GM12878 (cell line): ENCODE results near the gene SCGB2B2. TPM values are rescaled to one million over a fixed set of nuclear protein-coding genes. Genes with fewer than 3 reads are reported as not detected.

Experiments
- ATAC-seq: fragments of 200-7000 bp; cut with Tn5 transposase; 3 replicates; pipeline ENCODE4 v1.9.1; 2020; ENCODE audit warnings: mild to moderate bottlenecking, moderate library complexity
- BruUV-seq: library from RNA; stranded (reverse); fragments of 400-500 nt; replicated peaks from 2 replicates; lab custom pipeline; 2021; lab: Mats Ljungman, UMichigan
- CTCF ChIA-PET: fragments of 300-600 bp; sonication (Branson Sonifier 250); formaldehyde crosslinking; extraction: SDS; loops from one replicate; lab custom pipeline; 2021; ENCODE audit warnings: inconsistent platforms; lab: Yijun Ruan, JAX
- POLR2A ChIA-PET: fragments of 350-600 bp; formaldehyde crosslinking; extraction: SDS; loops from one replicate; lab custom pipeline; 2021; ENCODE audit warnings: inconsistent platforms; lab: Charles Lee
- RAD21 ChIA-PET: fragments of 300-600 bp; sonication (Branson Sonifier 250); formaldehyde crosslinking; loops from one replicate; lab custom pipeline; 2023; ENCODE audit warnings: antibody characterized with exemption; ENCODE audit not compliant: unreplicated experiment; lab: Charles Lee
- SMC1A ChIA-PET: fragments of 300-600 bp; sonication (Branson Sonifier 250); formaldehyde crosslinking; loops from one replicate; lab custom pipeline; 2023; ENCODE audit not compliant: unreplicated experiment, uncharacterized antibody; lab: Charles Lee
- DNase-seq: peaks from one replicate; pipeline ENCODE4 v3.0.0-alpha.2; 2011; ENCODE audit warnings: low read depth, low spot score
- FAIRE-seq: peaks from 3 replicates; lab custom pipeline; 2011; peaks lifted over from hg19 to GRCh38; lab: Jason Lieb, UNC
- H2AFZ ChIP-seq: 2 replicates; pipeline ENCODE4 v1.6.0; 2011; ENCODE audit warnings: low read depth, low read length, control low read depth; ENCODE audit not compliant: control insufficient read depth
- H3K27ac ChIP-seq: 2 replicates; pipeline ENCODE4 v1.5.1; 2011; ENCODE audit warnings: control low read depth; ENCODE audit not compliant: control insufficient read depth, insufficient read depth
- H3K27me3 ChIP-seq, 2 experiments: replicated peaks in 1 of 2; 2 replicates each; pipeline versions ENCODE4 v1.6.0 to v1.6.1; 2011; ENCODE audit warnings: low read length in 1 of 2; ENCODE audit not compliant: control insufficient read depth in 2 of 2, insufficient read depth in 2 of 2
- H3K36me3 ChIP-seq, 2 experiments: 2 replicates each; pipeline ENCODE4 v1.5.1; 2011; ENCODE audit warnings: low read length in 1 of 2; ENCODE audit not compliant: control insufficient read depth in 2 of 2, insufficient read depth in 2 of 2
- H3K4me1 ChIP-seq: 2 replicates; pipeline ENCODE4 v1.6.1; 2011; ENCODE audit warnings: mild to moderate bottlenecking, low read length, moderate library complexity, mixed read lengths; ENCODE audit not compliant: control insufficient read depth, insufficient read depth
- H3K4me2 ChIP-seq: 2 replicates; pipeline ENCODE4 v1.6.0; 2011; ENCODE audit warnings: control low read depth; ENCODE audit not compliant: control insufficient read depth, insufficient read depth
- H3K4me3 ChIP-seq: fragments of 200-600 bp; sonication (generic); 2 replicates; pipeline ENCODE4 v1.5.1; 2016
- H3K79me2 ChIP-seq: 2 replicates; pipeline ENCODE4 v1.6.0; 2011; ENCODE audit warnings: low read length; ENCODE audit not compliant: control insufficient read depth, insufficient read depth
- H3K9ac ChIP-seq: 2 replicates; pipeline ENCODE4 v1.8.0; 2011; ENCODE audit warnings: low read length, control low read depth, mixed read lengths; ENCODE audit not compliant: control insufficient read depth, insufficient read depth
- H3K9me3 ChIP-seq: replicated peaks from 3 replicates; pipeline ENCODE4 v1.5.1; 2011; ENCODE audit warnings: mild to moderate bottlenecking, low read length; ENCODE audit not compliant: control insufficient read depth, insufficient read depth
- H4K20me1 ChIP-seq: 2 replicates; pipeline ENCODE4 v1.6.0; 2011; ENCODE audit not compliant: control insufficient read depth, insufficient read depth
- ASH2L ChIP-seq: fragments of 300-600, 200-600 bp; sonication (generic); IDR thresholded peaks from 2 replicates; pipeline ENCODE4 v1.6.1; 2017; ENCODE audit warnings: low read depth, mild to moderate bottlenecking, borderline replicate concordance
- BMI1 ChIP-seq: fragments of 450-650 bp; IDR thresholded peaks from 2 replicates; pipeline ENCODE4 v1.6.1; 2016; ENCODE audit warnings: mild to moderate bottlenecking, moderate library complexity, borderline replicate concordance
- CHD1 ChIP-seq: IDR thresholded peaks from 2 replicates; pipeline ENCODE4 v1.6.1; 2012; ENCODE audit warnings: low read depth, low read length, improper control_type of control experiment
- FOXM1 ChIP-seq: IDR thresholded peaks from 2 replicates; pipeline ENCODE4 v1.6.1; 2012; ENCODE audit warnings: low read depth, mild to moderate bottlenecking, inconsistent platforms, low read length, moderate library complexity
- MEF2A ChIP-seq: IDR thresholded peaks from 2 replicates; pipeline ENCODE4 v1.6.1; 2011; ENCODE audit warnings: low read depth, mild to moderate bottlenecking, low read length, moderate library complexity; ENCODE audit not compliant: insufficient read depth
- POLR2A ChIP-seq: IDR thresholded peaks from 2 replicates; pipeline ENCODE4 v1.6.1; 2011; ENCODE audit warnings: low read depth, mild to moderate bottlenecking, low read length
- RB1 ChIP-seq: fragments of 450-650 bp; formaldehyde crosslinking; IDR thresholded peaks from 2 replicates; pipeline ENCODE4 v1.6.1; 2017; ENCODE audit warnings: mild to moderate bottlenecking, borderline replicate concordance
- SMARCA5 ChIP-seq: fragments of 450-650 bp; IDR thresholded peaks from 2 replicates; pipeline ENCODE4 v1.6.1; 2017; ENCODE audit warnings: mild to moderate bottlenecking
- TCF12 ChIP-seq: IDR thresholded peaks from 2 replicates; pipeline ENCODE4 v1.6.1; 2011; ENCODE audit warnings: low read depth, mild to moderate bottlenecking, low read length
- ZNF207 ChIP-seq: fragments of 450-650 bp; IDR thresholded peaks from 2 replicates; pipeline ENCODE4 v1.6.1; 2014; ENCODE audit warnings: antibody characterized with exemption, mild to moderate bottlenecking, borderline replicate concordance
- WGBS: methylation state at CpG from one replicate; pipeline ENCODE4 v1.1.6; 2016; ENCODE audit warnings: low lambda C conversion rate; ENCODE audit not compliant: insufficient replicate concordance, insufficient coverage; ENCODE audit errors: missing lambda C conversion rate; 5-methylcytosine and 5-hydroxymethylcytosine counted together
- in situ Hi-C: fragments of 300-500 bp; cut with MboI; formaldehyde crosslinking; loops from 9 replicates; pipeline ENCODE4 v1.14.3; 2018; ENCODE audit warnings: mixed read lengths
- intact Hi-C: fragments of 100-400 bp; cut with micrococcal nuclease; formaldehyde crosslinking; loops from one replicate; pipeline ENCODE4 v1.14.2; 2022; ENCODE audit not compliant: unreplicated experiment
- polyA plus RNA-seq, 11 experiments: library from polyadenylated mRNA; depleted of rRNA in 4 of 11; unstranded in 6 of 11; stranded (reverse) in 5 of 11; fragments of >200 nt; fragmentation: Nextera tagmentation in 4 of 11; fragmentation: Illumina TruSeq in 1 of 11; extraction: Ambion mirVana in 4 of 11; extraction: Trizol in 1 of 11; gene quantifications; 1 replicate in 1 of 11; 2 replicates in 10 of 11; pipeline versions ENCODE4 v1.2.1 to v1.2.3, GENCODE V29; 2011 to 2016; ENCODE audit warnings: inconsistent platforms in 2 of 11, missing spikeins in 2 of 11, low read depth in 1 of 11
- total RNA-seq, 4 experiments: library from RNA; depleted of rRNA in 3 of 4; stranded (reverse); fragments of >200 nt in 3 of 4; fragmentation: Illumina TruSeq in 1 of 4; extraction: Trizol in 1 of 4; gene quantifications; 2 replicates each; pipeline versions ENCODE4 v1.2.1 to v1.2.3, GENCODE V29; 2013 to 2021
- TF ChIP-seq, protein P1 (sequence below): fragments of 450-650 bp; formaldehyde crosslinking; IDR thresholded peaks from 2 replicates; pipeline ENCODE4 v1.4.0; 2020; ENCODE audit warnings: mild to moderate bottlenecking, moderate library complexity
- TF ChIP-seq, protein P2 (sequence below): IDR thresholded peaks from 2 replicates; pipeline ENCODE4 v1.6.1; 2012; ENCODE audit warnings: mild to moderate bottlenecking, low read depth, low read length
- TF ChIP-seq, protein P3 (sequence below): fragments of 150-350 bp; IDR thresholded peaks from 2 replicates; pipeline ENCODE4 v1.6.1; 2016; ENCODE audit warnings: low read depth, low read length

SCGB2B2 gene
- total and polyA plus RNA-seq, 10 of the 15 experiments (the other 5 are each of a cell fraction or from before 2014, with no cell fraction given): 0.06 to 0.35 (median 0.21) TPM; not detected in 6

DNA sequence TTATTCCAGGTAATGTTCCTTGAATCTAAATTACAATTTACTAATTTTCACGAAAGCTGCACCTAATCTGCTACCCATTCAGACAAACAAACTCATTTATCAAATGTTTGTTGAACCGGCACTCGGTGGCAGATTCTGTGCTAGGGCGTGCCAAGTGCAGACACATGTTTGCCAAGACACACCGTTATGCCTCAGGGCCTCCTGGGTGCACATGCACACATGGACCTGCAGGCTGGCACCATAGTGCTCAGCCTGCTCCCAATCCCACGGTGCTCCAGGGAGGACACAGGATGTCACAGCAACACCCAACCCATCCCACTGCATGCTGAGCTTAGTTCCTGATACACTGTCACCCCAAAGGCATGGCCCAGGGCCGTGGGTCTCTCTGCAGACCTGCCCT is 7.7 kb downstream of the SCGB2B2 start:
- CTCF ChIA-PET: no interaction called here
- Histone ChIP-seq H3K79me2 (no peaks in the 10 kb centered on the region), H3K4me1 (no peaks in the 10 kb centered on the region), H3K4me3 (no peak overlapping the region)
- ATAC-seq: no peak
- TF ChIP-seq FOXM1: no peak
- no peak for TF ChIP-seq RB1
- TF ChIP-seq CHD1: no peak
- no peak for TF ChIP-seq ASH2L
- TF ChIP-seq, protein P1, sequence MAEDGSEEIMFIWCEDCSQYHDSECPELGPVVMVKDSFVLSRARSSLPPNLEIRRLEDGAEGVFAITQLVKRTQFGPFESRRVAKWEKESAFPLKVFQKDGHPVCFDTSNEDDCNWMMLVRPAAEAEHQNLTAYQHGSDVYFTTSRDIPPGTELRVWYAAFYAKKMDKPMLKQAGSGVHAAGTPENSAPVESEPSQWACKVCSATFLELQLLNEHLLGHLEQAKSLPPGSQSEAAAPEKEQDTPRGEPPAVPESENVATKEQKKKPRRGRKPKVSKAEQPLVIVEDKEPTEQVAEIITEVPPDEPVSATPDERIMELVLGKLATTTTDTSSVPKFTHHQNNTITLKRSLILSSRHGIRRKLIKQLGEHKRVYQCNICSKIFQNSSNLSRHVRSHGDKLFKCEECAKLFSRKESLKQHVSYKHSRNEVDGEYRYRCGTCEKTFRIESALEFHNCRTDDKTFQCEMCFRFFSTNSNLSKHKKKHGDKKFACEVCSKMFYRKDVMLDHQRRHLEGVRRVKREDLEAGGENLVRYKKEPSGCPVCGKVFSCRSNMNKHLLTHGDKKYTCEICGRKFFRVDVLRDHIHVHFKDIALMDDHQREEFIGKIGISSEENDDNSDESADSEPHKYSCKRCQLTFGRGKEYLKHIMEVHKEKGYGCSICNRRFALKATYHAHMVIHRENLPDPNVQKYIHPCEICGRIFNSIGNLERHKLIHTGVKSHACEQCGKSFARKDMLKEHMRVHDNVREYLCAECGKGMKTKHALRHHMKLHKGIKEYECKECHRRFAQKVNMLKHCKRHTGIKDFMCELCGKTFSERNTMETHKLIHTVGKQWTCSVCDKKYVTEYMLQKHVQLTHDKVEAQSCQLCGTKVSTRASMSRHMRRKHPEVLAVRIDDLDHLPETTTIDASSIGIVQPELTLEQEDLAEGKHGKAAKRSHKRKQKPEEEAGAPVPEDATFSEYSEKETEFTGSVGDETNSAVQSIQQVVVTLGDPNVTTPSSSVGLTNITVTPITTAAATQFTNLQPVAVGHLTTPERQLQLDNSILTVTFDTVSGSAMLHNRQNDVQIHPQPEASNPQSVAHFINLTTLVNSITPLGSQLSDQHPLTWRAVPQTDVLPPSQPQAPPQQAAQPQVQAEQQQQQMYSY (CRISPR knock-in tag): no peak
- no peak for TF ChIP-seq ZNF207
- TF ChIP-seq MEF2A: no peak
- no peak for TF ChIP-seq TCF12
- TF ChIP-seq, protein P2, sequence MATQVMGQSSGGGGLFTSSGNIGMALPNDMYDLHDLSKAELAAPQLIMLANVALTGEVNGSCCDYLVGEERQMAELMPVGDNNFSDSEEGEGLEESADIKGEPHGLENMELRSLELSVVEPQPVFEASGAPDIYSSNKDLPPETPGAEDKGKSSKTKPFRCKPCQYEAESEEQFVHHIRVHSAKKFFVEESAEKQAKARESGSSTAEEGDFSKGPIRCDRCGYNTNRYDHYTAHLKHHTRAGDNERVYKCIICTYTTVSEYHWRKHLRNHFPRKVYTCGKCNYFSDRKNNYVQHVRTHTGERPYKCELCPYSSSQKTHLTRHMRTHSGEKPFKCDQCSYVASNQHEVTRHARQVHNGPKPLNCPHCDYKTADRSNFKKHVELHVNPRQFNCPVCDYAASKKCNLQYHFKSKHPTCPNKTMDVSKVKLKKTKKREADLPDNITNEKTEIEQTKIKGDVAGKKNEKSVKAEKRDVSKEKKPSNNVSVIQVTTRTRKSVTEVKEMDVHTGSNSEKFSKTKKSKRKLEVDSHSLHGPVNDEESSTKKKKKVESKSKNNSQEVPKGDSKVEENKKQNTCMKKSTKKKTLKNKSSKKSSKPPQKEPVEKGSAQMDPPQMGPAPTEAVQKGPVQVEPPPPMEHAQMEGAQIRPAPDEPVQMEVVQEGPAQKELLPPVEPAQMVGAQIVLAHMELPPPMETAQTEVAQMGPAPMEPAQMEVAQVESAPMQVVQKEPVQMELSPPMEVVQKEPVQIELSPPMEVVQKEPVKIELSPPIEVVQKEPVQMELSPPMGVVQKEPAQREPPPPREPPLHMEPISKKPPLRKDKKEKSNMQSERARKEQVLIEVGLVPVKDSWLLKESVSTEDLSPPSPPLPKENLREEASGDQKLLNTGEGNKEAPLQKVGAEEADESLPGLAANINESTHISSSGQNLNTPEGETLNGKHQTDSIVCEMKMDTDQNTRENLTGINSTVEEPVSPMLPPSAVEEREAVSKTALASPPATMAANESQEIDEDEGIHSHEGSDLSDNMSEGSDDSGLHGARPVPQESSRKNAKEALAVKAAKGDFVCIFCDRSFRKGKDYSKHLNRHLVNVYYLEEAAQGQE: no peak
- TF ChIP-seq, protein P3, sequence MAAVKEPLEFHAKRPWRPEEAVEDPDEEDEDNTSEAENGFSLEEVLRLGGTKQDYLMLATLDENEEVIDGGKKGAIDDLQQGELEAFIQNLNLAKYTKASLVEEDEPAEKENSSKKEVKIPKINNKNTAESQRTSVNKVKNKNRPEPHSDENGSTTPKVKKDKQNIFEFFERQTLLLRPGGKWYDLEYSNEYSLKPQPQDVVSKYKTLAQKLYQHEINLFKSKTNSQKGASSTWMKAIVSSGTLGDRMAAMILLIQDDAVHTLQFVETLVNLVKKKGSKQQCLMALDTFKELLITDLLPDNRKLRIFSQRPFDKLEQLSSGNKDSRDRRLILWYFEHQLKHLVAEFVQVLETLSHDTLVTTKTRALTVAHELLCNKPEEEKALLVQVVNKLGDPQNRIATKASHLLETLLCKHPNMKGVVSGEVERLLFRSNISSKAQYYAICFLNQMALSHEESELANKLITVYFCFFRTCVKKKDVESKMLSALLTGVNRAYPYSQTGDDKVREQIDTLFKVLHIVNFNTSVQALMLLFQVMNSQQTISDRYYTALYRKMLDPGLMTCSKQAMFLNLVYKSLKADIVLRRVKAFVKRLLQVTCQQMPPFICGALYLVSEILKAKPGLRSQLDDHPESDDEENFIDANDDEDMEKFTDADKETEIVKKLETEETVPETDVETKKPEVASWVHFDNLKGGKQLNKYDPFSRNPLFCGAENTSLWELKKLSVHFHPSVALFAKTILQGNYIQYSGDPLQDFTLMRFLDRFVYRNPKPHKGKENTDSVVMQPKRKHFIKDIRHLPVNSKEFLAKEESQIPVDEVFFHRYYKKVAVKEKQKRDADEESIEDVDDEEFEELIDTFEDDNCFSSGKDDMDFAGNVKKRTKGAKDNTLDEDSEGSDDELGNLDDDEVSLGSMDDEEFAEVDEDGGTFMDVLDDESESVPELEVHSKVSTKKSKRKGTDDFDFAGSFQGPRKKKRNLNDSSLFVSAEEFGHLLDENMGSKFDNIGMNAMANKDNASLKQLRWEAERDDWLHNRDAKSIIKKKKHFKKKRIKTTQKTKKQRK: no peak
- TF ChIP-seq POLR2A: no peak
- TF ChIP-seq SMARCA5: no peak
- TF ChIP-seq BMI1: no peak
- TF ChIP-seq, all 136 proteins: peak for 0
- WGBS: 37% methylated on average over 7 of the region's 7 CpGs
- ChIA-PET RAD21 (no interaction called here), SMC1A (no interaction called here), POLR2A (no interaction called here)
- no peak overlapping the region for H3K27ac ChIP-seq
- in situ Hi-C loops: no loop called here
- no peak overlapping the region for H2AFZ ChIP-seq
- no peaks in the 10 kb centered on the region for H3K27me3 ChIP-seq
- no peak for DNase-seq
- no peaks in the 10 kb centered on the region; the same call in 2 of the 3 replicates for H3K9me3 ChIP-seq
- no peak for FAIRE-seq
- H4K20me1 ChIP-seq: no peaks in the 10 kb centered on the region
- H3K4me2 ChIP-seq: no peak overlapping the region
- H3K36me3 ChIP-seq: no peaks in the 10 kb centered on the region
- intact Hi-C loops: no loop called here
- no peak overlapping the region for H3K9ac ChIP-seq
- BruUV-seq: no TSS peak
